Gastroesophageal sphincter (tissue), 3 donors: ENCODE data around the gene NEK11.

Experiments
- EP300 ChIP-seq: sonication (generic); formaldehyde crosslinking; IDR thresholded peaks from one replicate; pipeline ENCODE4 v1.6.1; 2017; ENCODE audit warnings: antibody characterized with exemption, mild to moderate bottlenecking
- POLR2A ChIP-seq, 2 donors: fragments of 450-650 bp; IDR thresholded peaks; one replicate each; pipeline ENCODE4 v1.6.1; 2017; ENCODE audit warnings: antibody characterized with exemption in 2 of 2, mild to moderate bottlenecking in 2 of 2, moderate library complexity in 1 of 2
- TF ChIP-seq, protein P1 (sequence below), 4 experiments: fragments of 200-600 bp in 2 of 4; fragments of 450-650 bp in 2 of 4; sonication (generic) in 1 of 4; IDR thresholded peaks; one replicate each; pipeline ENCODE4 v1.5.1; 2017 to 2019; ENCODE audit warnings: antibody characterized with exemption in 4 of 4, mild to moderate bottlenecking in 2 of 4, moderate library complexity in 2 of 4

DNA sequence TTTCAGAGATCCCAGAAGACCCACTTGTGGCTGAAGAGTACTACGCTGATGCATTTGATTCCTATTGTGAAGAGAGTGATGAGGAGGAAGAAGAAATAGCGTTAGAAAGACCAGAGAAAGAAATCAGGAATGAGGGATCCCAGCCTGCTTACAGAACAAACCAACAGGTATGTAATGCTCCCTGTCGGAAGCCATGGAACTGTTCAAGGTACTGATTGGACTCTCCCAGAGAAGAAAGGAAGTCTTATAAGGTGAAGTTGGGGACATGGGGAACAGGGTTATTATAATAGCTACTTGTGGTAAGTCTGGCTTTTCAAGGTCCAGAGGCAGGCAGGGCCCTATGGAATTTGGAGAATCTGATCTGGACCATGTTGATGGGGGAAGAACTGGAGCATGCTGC, 201.8 kb downstream of the NEK11 start:
- TF ChIP-seq, protein P1, sequence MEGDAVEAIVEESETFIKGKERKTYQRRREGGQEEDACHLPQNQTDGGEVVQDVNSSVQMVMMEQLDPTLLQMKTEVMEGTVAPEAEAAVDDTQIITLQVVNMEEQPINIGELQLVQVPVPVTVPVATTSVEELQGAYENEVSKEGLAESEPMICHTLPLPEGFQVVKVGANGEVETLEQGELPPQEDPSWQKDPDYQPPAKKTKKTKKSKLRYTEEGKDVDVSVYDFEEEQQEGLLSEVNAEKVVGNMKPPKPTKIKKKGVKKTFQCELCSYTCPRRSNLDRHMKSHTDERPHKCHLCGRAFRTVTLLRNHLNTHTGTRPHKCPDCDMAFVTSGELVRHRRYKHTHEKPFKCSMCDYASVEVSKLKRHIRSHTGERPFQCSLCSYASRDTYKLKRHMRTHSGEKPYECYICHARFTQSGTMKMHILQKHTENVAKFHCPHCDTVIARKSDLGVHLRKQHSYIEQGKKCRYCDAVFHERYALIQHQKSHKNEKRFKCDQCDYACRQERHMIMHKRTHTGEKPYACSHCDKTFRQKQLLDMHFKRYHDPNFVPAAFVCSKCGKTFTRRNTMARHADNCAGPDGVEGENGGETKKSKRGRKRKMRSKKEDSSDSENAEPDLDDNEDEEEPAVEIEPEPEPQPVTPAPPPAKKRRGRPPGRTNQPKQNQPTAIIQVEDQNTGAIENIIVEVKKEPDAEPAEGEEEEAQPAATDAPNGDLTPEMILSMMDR (IDR thresholded peaks at IDR 0.05) = no peak
- no peak for TF ChIP-seq POLR2A (IDR thresholded peaks at IDR 0.05)
- no peak for TF ChIP-seq EP300
